Measurements from ENCODE around the gene GID4. TPM values are rescaled to one million over a fixed set of nuclear protein-coding genes. Genes with fewer than 3 reads are reported as not detected.

The GID4 gene
- total RNA-seq, 4 donors from 2014 or later = 3.0 to 14.0 (median 10.9) TPM

- TF ChIP-seq CTCF (IDR thresholded peaks at IDR 0.05) = no peak
- no peak for TF ChIP-seq POLR2A (IDR thresholded peaks at IDR 0.05)
- no peaks in the 10 kb centered on the region for H3K4me1 ChIP-seq
- no peak overlapping the region for H3K4me3 ChIP-seq
- H3K9me3 ChIP-seq = no peaks in the 10 kb centered on the region
- H3K36me3 ChIP-seq = peaks cover 0 to 14% (median 0%) of the 10 kb centered on the region in 3 donors
- no peaks in the 10 kb centered on the region for H3K27me3 ChIP-seq
- DNase-seq = no peak
- H3K27ac ChIP-seq = no peak overlapping the region
Measured at GRCh38 chr17:18014006-18014405, 25.2 kb upstream of the GID4 start.

- DNase-seq = no peak
- no peak for TF ChIP-seq POLR2A (IDR thresholded peaks at IDR 0.05)
- TF ChIP-seq CTCF (IDR thresholded peaks at IDR 0.05) = no peak
- no peak overlapping the region for H3K27ac ChIP-seq
- H3K4me3 ChIP-seq = no peak overlapping the region
- no peaks in the 10 kb centered on the region for H3K4me1 ChIP-seq
- H3K36me3 ChIP-seq = peaks cover 0 to 14% (median 0%) of the 10 kb centered on the region in 3 donors
- no peaks in the 10 kb centered on the region for H3K27me3 ChIP-seq
- H3K9me3 ChIP-seq = no peaks in the 10 kb centered on the region
Measured at GRCh38 chr17:18015593-18015992, 23.6 kb upstream of the GID4 start.

- Histone ChIP-seq H3K9me3 (no peaks in the 10 kb centered on the region), H3K4me1 (no peaks in the 10 kb centered on the region), H3K4me3 (no peak overlapping the region), H3K36me3 (peaks cover 0 to 22% (median 0%) of the 10 kb centered on the region in 3 donors), H3K27me3 (no peaks in the 10 kb centered on the region), H3K27ac (no peak overlapping the region)
- TF ChIP-seq CTCF (IDR thresholded peaks at IDR 0.05) = no peak
- TF ChIP-seq POLR2A (IDR thresholded peaks at IDR 0.05) = no peak
- no peak for DNase-seq
Measured at GRCh38 chr17:18016426-18016825, 22.8 kb upstream of the GID4 start.

- no peaks in the 10 kb centered on the region for H3K9me3 ChIP-seq
- H3K4me3 ChIP-seq = no peak overlapping the region
- no peak overlapping the region for H3K27ac ChIP-seq
- no peak for DNase-seq
- TF ChIP-seq POLR2A (IDR thresholded peaks at IDR 0.05) = no peak
- H3K36me3 ChIP-seq = peaks cover 0 to 29% (median 0%) of the 10 kb centered on the region in 3 donors
- H3K4me1 ChIP-seq = no peaks in the 10 kb centered on the region
- H3K27me3 ChIP-seq = no peaks in the 10 kb centered on the region
Measured at GRCh38 chr17:18017958-18018357, 21.2 kb upstream of the GID4 start.

- DNase-seq = no peak
- no peak for TF ChIP-seq CTCF (IDR thresholded peaks at IDR 0.05)
- no peak for TF ChIP-seq POLR2A (IDR thresholded peaks at IDR 0.05)
- Histone ChIP-seq H3K27ac (no peak overlapping the region), H3K9me3 (no peaks in the 10 kb centered on the region), H3K36me3 (peaks cover 0 to 29% (median 0%) of the 10 kb centered on the region in 3 donors), H3K27me3 (no peaks in the 10 kb centered on the region), H3K4me3 (no peak overlapping the region), H3K4me1 (no peaks in the 10 kb centered on the region)
Measured at GRCh38 chr17:18018411-18018921, 20.7 kb upstream of the GID4 start.

- Histone ChIP-seq H3K27ac (no peak overlapping the region), H3K4me3 (no peak overlapping the region), H3K4me1 (no peaks in the 10 kb centered on the region), H3K9me3 (no peaks in the 10 kb centered on the region), H3K36me3 (peaks cover 0 to 34% (median 0%) of the 10 kb centered on the region in 3 donors), H3K27me3 (no peaks in the 10 kb centered on the region)
- no peak for DNase-seq
- no peak for TF ChIP-seq CTCF (IDR thresholded peaks at IDR 0.05)
- no peak for TF ChIP-seq POLR2A (IDR thresholded peaks at IDR 0.05)
Measured at GRCh38 chr17:18019838-18020154, 19.4 kb upstream of the GID4 start.

Data from Peyer's patch (tissue), 4 donors.